Keratinocyte (primary cell): ENCODE measurements around the gene COL1A2. TPM values are rescaled to one million over a fixed set of nuclear protein-coding genes. Genes with fewer than 3 reads are reported as not detected.

Experiments
- DNase-seq: peaks from one replicate; pipeline ENCODE4 v3.0.0-alpha.2; 2011; ENCODE audit warnings: low read depth, missing footprints, low spot score
- FAIRE-seq: peaks from 2 replicates; lab custom pipeline; 2011; peaks lifted over from hg19 to GRCh38; lab: Jason Lieb, UNC
- H2AFZ ChIP-seq: 2 replicates; pipeline ENCODE4 v1.6.0; 2012; ENCODE audit warnings: low read length, control low read depth, inconsistent platforms; ENCODE audit not compliant: control insufficient read depth
- H3K27ac ChIP-seq: 2 replicates; pipeline ENCODE4 v1.5.1; 2011; ENCODE audit warnings: low read length; ENCODE audit not compliant: control insufficient read depth, insufficient read depth
- H3K27me3 ChIP-seq: 3 replicates; pipeline ENCODE4 v1.6.0; 2011; ENCODE audit warnings: low read length; ENCODE audit not compliant: control insufficient read depth, insufficient read depth; ENCODE audit errors: extremely low read depth
- H3K36me3 ChIP-seq, 2 experiments: 2 replicates in 1 of 2; 3 replicates in 1 of 2; pipeline ENCODE4 v1.5.1; 2011; ENCODE audit warnings: low read length in 2 of 2, mild to moderate bottlenecking in 1 of 2; ENCODE audit not compliant: control insufficient read depth in 2 of 2, insufficient read depth in 2 of 2; ENCODE audit errors: extremely low read depth in 1 of 2
- H3K4me1 ChIP-seq: 3 replicates; pipeline ENCODE4 v1.5.1; 2011; ENCODE audit warnings: low read length; ENCODE audit not compliant: control insufficient read depth, insufficient read depth; ENCODE audit errors: extremely low read depth
- H3K4me2 ChIP-seq: 3 replicates; pipeline ENCODE4 v1.6.0; 2011; ENCODE audit warnings: low read depth, low read length; ENCODE audit not compliant: control insufficient read depth, insufficient read depth; ENCODE audit errors: extremely low read depth
- H3K4me3 ChIP-seq, 3 experiments: fragments of 200-600 bp in 1 of 3; sonication (generic) in 1 of 3; 2 replicates in 2 of 3; 3 replicates in 1 of 3; pipeline ENCODE4 v1.5.1; 2011 to 2016; ENCODE audit warnings: low read length in 3 of 3, mild to moderate bottlenecking in 3 of 3, control low read depth in 2 of 3, inconsistent platforms in 1 of 3, low read depth in 1 of 3, mixed read lengths in 1 of 3, mixed run types in 1 of 3, moderate library complexity in 1 of 3; ENCODE audit not compliant: control insufficient read depth in 2 of 3, insufficient read depth in 2 of 3; ENCODE audit errors: extremely low read depth in 1 of 3
- H3K79me2 ChIP-seq: 2 replicates; pipeline ENCODE4 v1.6.0; 2012; ENCODE audit warnings: low read length; ENCODE audit not compliant: control insufficient read depth, insufficient read depth
- H3K9ac ChIP-seq: 3 replicates; pipeline ENCODE4 v1.6.0; 2011; ENCODE audit warnings: low read length; ENCODE audit not compliant: control insufficient read depth, insufficient read depth; ENCODE audit errors: extremely low read depth
- H3K9me1 ChIP-seq: 3 replicates; pipeline ENCODE4 v1.6.0; 2011; ENCODE audit warnings: low read length; ENCODE audit not compliant: control insufficient read depth, insufficient read depth; ENCODE audit errors: extremely low read depth
- H3K9me3 ChIP-seq: 2 replicates; pipeline ENCODE4 v1.5.1; 2012; ENCODE audit warnings: low read depth, low read length; ENCODE audit not compliant: control insufficient read depth
- H4K20me1 ChIP-seq: 3 replicates; pipeline ENCODE4 v1.6.0; 2011; ENCODE audit warnings: low read length; ENCODE audit not compliant: control insufficient read depth, insufficient read depth; ENCODE audit errors: extremely low read depth
- CTCF ChIP-seq, 3 experiments: IDR thresholded peaks in 1 of 3; conservative IDR thresholded peaks in 1 of 3; optimal IDR thresholded peaks in 1 of 3; 2 replicates in 2 of 3; 3 replicates in 1 of 3; pipeline versions ENCODE3 to v1.5.1; 2011; ENCODE audit warnings: low read length in 3 of 3, mild to moderate bottlenecking in 3 of 3, moderate library complexity in 2 of 3, control low read depth in 1 of 3, inconsistent platforms in 1 of 3; ENCODE audit not compliant: insufficient read depth in 2 of 3; ENCODE audit errors: extremely low read depth in 1 of 3
- EZH2 ChIP-seq: IDR thresholded peaks from one replicate; pipeline ENCODE4 v1.6.1; 2012; ENCODE audit warnings: inconsistent platforms, mild to moderate bottlenecking, low read length, moderate library complexity
- dilution Hi-C: fragments of 300-500 bp; cut with MboI; formaldehyde crosslinking; loops from one replicate; pipeline ENCODE4 v1.7.0; 2020; ENCODE audit warnings: low sequenced_read_pairs; ENCODE audit not compliant: extremely low pct_ligation_motif_present
- polyA plus RNA-seq, 5 experiments: library from polyadenylated mRNA; depleted of rRNA in 3 of 5; stranded (reverse) in 3 of 5; stranded (forward) in 1 of 5; unstranded in 1 of 5; fragments of >200 nt; gene quantifications; 1 replicate in 1 of 5; 2 replicates in 3 of 5; 3 replicates in 1 of 5; pipeline versions ENCODE4 v1.2.1 to v1.2.3, GENCODE V29; 2011 to 2012; ENCODE audit warnings: missing spikeins in 2 of 5, low read depth in 1 of 5, low replicate concordance in 1 of 5

The COL1A2 gene
- polyA plus RNA-seq, 1 donor (not counting 4 experiments of a cell fraction or from before 2014, with no cell fraction given): 0.13 TPM

- dilution Hi-C loops: no loop called here
- H3K9me1 ChIP-seq: no peaks in the 10 kb centered on the region
- H3K36me3 ChIP-seq: no peaks in the 10 kb centered on the region
- DNase-seq (no peak), FAIRE-seq (no peak)
- no peaks in the 10 kb centered on the region for H4K20me1 ChIP-seq
- no peak overlapping the region for H3K9ac ChIP-seq
- H2AFZ ChIP-seq: no peak overlapping the region
- H3K27me3 ChIP-seq: no peaks in the 10 kb centered on the region
- H3K79me2 ChIP-seq: no peaks in the 10 kb centered on the region
- no peaks in the 10 kb centered on the region for H3K9me3 ChIP-seq
- H3K4me1 ChIP-seq: no peaks in the 10 kb centered on the region
- no peak overlapping the region for H3K27ac ChIP-seq
- H3K4me3 ChIP-seq: no peak overlapping the region
- no peak overlapping the region for H3K4me2 ChIP-seq
- TF ChIP-seq CTCF (optimal IDR thresholded peaks at IDR 0.05 in 1 of 3, IDR thresholded peaks at IDR 0.05 in 1 of 3, conservative IDR thresholded peaks at IDR 0.05 in 1 of 3; ENCODE audit: extremely low read depth in 1 of 3, insufficient read depth in 2 of 3, low read length in 3 of 3) (no peak), EZH2 (no peak)
These were observed 57.5 kb downstream of the COL1A2 start for GRCh38 chr7:94452239-94452638.

- H3K4me1 ChIP-seq: no peaks in the 10 kb centered on the region
- H3K9me3 ChIP-seq: no peaks in the 10 kb centered on the region
- DNase-seq: no peak
- H3K4me2 ChIP-seq: no peak overlapping the region
- no peaks in the 10 kb centered on the region for H3K27me3 ChIP-seq
- TF ChIP-seq CTCF (optimal IDR thresholded peaks at IDR 0.05 in 1 of 3, IDR thresholded peaks at IDR 0.05 in 1 of 3, conservative IDR thresholded peaks at IDR 0.05 in 1 of 3; ENCODE audit: extremely low read depth in 1 of 3, insufficient read depth in 2 of 3, low read length in 3 of 3): no peak
- no peak for TF ChIP-seq EZH2
- H3K36me3 ChIP-seq: no peaks in the 10 kb centered on the region
- H4K20me1 ChIP-seq: no peaks in the 10 kb centered on the region
- H3K4me3 ChIP-seq: no peak overlapping the region
- dilution Hi-C loops: no loop called here
- no peak overlapping the region for H3K9ac ChIP-seq
- H3K27ac ChIP-seq: no peak overlapping the region
- no peaks in the 10 kb centered on the region for H3K79me2 ChIP-seq
- no peak overlapping the region for H2AFZ ChIP-seq
- FAIRE-seq: no peak
- H3K9me1 ChIP-seq: no peaks in the 10 kb centered on the region
These were observed 59.2 kb downstream of the COL1A2 start for GRCh38 chr7:94453898-94454297.
